GM19455 (cell line): ENCODE measurements around the gene MYH7B.

ENCODE experiments used
- ATAC-seq: cut with Tn5 transposase; IDR thresholded peaks from one replicate; pipeline ENCODE4 v1.9.1; 2021; ENCODE audit not compliant: unreplicated experiment

MYH7B gene

DNA sequence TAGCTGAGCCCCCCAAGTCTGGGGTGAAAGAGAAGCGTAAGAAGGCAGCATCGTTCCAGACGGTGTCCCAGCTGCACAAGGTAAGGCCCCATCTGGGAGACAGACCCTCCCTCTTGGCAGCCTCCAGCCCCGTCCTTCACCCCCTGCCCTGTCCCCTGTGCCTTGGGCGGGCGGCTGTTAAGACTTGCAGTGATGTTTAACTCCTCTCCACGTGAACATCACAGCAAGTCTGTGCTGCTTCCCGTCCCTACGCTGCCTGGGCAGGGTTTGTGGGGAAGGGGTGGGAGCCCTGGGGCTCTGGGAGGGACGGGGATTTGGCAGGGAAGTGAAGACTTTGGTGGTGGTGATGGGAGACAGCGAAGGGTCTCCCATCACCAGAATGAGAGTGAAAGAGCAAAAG is 34.6 kb downstream of the MYH7B start:
- ATAC-seq: no peak

DNA sequence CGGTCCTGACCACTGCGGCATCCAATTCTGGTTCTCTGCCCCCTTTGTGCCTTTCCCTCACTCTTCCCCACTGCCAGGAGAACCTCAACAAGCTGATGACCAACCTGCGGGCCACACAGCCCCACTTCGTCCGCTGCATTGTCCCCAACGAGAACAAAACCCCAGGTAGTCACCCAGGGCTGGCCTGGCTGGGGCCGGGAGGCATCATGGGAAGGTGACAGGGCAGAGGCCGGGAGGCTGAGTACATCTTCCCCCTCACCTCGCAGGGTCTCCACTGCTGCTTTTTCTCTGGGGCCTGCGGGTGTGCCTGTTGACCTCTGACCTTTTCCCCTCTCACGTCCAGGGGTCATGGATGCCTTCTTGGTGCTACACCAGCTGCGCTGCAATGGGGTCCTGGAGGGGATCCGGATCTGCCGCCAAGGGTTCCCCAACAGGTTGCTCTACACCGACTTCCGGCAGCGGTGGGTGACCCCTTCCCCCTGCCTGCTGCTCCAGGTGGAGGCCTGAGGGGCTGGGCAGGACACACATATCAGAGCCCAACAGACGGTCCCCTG is 35.1 kb downstream of the MYH7B start:
- ATAC-seq: no peak

DNA sequence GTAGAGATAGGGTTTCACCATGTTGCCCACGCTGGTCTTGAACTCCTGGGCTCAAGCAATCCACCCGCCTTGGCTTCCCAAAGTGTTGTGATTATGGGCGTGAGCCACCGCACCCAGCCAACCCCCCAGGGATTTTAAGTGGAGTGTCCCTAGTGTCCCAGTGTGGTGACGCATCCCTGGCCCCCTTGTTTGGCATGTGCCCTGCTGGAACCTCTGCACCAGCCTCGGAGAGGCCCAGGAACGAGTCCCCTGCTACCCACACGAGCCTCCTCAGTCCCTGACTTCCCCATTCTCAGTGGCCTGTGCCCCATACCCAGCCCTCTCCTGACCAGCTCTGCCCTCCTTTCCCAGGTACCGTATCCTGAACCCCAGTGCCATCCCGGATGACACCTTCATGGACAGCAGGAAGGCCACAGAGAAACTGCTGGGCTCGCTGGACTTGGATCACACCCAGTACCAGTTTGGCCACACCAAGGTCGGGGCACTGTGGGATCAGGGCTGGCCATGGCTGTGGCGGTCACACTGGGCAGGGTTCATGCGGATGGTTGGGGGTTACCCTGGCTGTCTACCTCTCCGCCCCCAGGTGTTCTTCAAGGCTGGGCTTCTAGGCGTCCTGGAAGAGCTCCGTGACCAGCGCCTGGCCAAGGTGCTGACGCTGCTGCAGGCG is 37.2 kb downstream of the MYH7B start:
- no peak for ATAC-seq

DNA sequence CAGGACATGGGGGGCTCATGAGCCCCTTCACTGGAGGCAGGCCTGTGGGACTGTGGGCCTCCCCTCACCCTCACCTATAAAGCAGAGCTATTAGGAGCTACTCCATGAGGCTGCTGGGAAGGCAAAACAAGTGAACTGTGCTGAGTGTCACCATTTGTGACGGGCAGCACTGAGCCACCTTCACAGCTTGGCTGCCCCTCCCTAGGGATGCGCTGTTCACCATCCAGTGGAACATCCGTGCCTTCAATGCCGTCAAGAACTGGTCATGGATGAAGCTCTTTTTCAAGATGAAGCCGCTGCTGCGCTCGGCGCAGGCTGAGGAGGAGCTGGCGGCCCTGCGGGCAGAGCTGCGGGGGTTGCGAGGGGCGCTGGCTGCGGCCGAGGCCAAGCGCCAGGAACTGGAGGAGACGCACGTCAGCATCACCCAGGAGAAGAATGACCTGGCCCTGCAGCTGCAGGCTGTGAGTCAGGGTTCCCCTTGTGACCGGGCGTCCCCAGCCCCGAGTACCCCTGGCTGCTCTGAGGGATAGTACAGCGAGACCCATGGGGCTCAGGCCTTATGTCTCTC is 38.4 kb downstream of the MYH7B start:
- no peak for ATAC-seq

DNA sequence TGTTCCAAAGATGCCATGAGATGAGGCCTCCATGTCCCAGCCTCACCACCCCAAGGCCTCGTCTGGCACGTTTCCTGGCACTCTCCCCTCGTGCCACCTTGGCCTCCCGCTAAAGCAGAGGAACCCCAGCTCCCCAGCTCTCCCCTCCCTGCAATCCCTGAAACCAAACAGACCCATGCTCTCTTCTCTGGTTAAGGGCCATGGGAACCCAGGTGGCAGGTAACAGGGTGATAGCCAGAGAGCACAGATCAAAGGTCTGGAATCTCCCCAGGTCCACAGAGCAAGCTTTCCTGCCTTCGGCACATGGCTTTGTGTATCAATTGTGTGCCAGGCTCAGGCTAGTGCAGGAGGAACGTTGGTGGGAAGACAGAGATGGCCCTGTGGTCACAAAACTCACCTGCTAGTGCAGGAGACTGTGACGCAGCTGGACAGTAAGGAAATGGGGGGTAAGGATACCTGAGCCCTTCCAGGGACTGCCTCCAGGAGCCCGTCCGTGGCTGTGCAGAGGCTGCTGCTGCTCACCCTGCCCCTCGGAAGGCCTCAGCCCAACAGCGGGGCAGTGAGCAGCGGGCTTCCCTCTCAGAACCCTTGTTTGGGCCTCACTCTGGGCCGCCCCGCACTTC is 39.0 kb downstream of the MYH7B start:
- ATAC-seq: no peak

DNA sequence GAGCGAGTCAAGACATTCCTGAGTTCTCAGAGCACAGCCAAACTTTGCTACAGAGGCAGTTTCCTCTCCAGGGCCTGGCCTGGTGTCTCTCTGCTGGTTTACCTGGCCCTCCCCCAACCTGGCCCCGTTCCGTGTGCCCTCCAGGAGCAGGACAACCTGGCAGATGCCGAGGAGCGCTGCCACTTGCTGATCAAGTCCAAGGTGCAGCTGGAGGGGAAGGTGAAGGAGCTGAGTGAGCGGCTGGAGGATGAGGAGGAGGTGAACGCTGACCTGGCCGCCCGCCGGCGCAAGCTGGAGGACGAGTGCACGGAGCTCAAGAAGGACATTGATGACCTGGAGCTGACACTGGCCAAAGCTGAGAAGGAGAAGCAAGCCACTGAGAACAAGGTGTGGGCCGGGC is 39.5 kb downstream of the MYH7B start:
- ATAC-seq: no peak

DNA sequence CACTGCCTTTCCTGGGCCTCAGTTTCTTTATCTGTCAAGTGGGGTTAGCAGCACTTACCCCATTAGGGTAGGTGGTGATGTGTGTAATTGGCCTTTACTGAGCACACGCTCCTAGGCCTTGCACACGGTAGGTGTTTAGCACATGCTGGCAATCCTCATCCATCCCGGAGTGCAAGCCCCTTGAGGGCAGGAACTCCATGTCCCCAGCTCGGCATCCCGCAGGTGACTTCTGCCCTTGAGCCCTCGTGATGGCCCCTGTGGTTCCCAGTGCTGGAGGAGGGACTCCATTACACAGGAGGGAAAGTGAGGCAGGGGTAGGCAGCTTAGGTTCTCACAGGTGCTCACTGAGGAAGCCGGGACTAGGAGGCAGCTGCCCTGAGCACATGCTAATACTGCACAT is 40.0 kb downstream of the MYH7B start:
- no peak for ATAC-seq

DNA sequence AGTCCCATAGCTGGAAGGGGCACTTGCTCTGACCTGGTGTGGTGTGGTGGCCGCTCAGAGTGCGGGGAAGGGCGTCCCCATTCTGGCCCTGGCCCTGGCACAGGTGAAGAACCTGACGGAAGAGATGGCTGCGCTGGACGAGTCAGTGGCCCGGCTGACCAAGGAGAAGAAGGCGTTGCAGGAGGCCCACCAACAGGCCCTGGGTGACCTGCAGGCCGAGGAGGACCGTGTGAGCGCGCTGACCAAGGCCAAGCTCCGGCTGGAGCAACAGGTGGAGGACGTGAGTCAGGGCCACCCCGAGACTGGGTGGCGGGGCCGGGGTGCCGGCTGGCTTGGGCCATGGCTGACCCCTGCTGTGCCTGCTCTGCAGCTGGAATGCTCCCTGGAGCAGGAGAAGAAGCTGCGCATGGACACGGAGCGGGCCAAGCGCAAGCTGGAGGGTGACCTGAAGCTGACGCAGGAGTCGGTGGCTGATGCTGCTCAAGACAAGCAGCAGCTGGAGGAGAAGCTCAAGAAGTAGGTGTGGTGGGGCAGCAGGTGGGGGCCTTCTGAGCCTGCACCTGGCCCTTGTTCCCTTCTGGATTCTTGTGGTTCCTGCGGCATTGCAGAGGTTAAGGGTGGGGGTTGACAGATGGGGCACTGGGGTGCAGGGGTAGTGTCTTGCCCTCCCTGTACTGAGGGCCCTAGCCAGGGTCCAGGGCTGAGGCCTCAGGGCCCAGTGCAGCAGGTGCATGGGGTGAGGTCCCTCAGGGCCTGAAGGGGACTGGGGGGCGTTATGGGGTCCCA is 40.8 kb downstream of the MYH7B start:
- ATAC-seq: no peak

DNA sequence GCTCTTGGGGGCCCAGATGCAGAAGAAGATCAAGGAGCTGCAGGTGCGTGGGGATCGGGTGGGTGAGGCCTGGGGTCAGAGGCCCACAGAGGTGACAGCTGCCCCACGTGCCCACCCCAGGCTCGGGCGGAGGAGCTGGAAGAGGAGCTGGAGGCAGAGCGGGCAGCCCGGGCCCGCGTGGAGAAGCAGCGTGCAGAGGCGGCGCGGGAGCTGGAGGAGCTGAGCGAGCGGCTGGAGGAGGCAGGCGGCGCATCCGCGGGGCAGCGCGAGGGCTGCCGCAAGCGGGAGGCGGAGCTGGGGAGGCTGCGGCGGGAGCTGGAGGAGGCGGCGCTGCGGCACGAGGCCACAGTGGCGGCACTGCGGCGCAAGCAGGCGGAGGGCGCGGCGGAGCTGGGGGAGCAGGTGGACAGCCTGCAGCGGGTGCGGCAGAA is 41.5 kb downstream of the MYH7B start:
- no peak for ATAC-seq

DNA sequence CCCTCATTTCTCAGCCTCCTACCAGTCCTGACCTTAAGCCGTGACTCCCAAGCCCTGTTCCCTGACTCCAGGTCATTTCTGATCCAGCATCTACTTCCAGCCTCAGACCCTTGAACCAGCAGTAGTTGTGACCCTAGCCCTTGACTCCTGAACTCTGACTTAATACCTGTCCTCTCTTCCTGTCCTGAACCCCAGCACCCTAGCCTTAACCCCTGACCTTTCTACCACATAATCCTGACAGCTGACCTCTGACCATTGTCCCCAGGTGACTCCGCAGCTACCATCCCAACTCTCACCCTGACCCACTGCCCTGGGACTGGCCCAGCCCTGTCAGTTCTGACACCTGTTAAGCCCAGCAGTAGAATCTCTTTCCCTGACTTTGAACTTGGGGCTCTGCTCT is 42.1 kb downstream of the MYH7B start:
- no peak for ATAC-seq

DNA sequence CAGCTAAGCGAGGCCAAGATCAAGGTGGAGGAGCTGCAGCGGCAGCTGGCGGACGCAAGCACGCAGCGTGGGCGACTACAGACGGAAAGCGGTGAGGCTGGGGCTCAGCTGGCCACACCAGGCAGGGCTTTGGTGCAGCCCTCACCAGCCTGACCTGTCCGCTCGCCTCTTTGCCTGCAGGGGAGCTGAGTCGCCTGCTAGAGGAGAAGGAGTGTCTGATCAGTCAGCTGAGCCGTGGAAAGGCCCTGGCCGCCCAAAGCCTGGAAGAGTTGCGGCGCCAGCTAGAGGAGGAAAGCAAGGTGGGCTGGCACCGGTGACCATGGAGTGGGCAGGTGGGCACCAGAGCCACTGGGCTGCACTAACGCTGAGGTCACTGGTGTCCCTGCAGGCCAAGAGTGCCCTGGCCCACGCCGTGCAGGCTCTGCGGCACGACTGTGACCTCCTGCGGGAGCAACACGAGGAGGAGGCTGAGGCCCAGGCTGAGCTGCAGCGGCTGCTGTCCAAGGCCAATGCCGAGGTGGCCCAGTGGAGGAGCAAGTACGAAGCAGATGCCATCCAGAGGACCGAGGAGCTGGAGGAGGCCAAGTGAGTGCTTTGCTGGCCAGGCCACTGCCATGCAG is 42.8 kb downstream of the MYH7B start:
- no peak for ATAC-seq

DNA sequence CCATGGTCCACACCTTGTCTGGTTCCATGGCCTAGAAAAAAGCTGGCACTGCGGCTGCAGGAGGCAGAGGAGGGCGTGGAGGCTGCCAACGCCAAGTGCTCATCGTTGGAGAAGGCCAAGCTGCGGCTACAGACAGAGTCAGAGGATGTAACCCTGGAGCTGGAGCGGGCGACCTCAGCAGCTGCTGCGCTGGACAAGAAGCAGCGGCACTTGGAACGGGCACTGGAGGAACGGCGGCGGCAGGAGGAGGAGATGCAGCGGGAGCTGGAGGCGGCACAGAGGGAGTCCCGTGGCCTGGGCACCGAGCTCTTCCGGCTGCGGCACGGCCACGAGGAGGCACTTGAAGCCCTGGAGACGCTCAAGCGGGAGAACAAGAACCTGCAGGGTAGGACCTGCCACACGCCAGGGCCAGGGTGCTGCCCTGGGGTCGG is 43.4 kb downstream of the MYH7B start:
- no peak for ATAC-seq

DNA sequence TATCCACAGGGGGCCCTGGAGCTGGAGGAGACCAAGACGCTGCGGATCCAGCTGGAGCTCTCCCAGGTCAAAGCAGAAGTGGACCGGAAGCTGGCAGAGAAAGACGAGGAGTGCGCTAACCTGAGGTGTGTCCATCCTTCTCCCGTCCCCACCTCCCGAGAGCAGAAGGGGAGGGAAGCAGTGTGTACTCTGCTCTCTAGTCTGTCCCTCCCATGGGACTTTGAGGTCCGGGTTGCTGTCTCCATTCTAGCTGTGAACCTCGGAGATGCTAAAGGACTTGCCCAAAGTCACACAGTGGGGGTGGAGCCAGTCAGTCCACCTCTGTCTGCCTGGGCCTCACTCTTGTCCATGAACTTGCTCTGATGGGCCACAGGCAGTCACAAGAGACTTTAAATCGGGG is 44.1 kb downstream of the MYH7B start:
- ATAC-seq: no peak

DNA sequence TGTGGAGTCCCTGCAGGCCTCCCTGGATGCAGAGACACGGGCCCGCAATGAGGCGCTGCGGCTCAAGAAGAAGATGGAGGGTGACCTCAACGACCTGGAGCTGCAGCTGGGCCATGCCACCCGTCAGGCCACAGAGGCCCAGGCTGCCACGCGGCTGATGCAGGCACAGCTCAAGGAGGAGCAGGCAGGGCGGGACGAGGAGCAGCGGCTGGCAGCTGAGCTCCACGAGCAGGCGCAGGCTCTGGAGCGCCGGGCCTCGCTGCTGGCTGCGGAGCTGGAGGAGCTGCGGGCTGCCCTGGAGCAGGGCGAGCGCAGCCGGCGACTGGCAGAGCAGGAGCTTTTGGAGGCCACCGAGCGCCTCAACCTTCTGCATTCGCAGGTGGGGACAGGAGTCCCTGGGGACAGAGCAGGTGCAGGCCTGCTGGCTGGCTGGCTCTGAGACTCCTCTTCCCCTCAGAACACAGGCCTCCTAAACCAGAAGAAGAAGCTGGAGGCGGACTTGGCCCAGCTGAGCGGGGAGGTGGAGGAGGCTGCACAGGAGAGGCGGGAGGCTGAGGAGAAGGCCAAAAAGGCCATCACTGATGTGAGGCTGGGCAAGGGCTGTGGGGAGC is 44.7 kb downstream of the MYH7B start:
- ATAC-seq: no peak

DNA sequence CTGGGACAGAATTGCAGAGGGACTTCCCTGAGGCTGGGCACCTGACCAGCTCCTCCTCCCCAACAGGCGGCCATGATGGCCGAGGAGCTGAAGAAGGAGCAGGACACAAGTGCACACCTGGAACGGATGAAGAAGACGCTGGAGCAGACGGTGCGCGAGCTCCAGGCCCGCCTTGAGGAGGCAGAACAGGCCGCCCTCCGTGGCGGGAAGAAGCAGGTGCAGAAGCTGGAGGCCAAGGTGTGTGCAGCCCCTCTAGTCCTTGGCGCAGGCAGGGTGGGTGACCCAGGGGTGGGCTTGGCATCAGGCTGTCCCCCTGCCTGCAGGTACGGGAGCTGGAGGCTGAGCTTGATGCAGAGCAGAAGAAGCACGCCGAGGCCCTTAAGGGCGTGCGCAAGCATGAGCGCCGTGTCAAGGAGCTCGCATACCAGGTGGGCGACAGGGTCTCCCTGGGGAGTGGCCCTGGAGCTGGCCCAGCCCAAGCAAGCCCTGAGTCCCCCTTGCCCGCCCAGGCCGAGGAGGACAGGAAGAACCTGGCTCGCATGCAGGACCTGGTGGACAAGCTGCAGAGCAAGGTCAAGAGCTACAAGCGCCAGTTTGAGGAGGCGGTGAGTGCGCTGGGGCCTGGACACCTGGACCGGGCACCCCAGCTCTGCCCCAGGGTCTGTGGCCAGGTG is 45.4 kb downstream of the MYH7B start:
- no peak for ATAC-seq

DNA sequence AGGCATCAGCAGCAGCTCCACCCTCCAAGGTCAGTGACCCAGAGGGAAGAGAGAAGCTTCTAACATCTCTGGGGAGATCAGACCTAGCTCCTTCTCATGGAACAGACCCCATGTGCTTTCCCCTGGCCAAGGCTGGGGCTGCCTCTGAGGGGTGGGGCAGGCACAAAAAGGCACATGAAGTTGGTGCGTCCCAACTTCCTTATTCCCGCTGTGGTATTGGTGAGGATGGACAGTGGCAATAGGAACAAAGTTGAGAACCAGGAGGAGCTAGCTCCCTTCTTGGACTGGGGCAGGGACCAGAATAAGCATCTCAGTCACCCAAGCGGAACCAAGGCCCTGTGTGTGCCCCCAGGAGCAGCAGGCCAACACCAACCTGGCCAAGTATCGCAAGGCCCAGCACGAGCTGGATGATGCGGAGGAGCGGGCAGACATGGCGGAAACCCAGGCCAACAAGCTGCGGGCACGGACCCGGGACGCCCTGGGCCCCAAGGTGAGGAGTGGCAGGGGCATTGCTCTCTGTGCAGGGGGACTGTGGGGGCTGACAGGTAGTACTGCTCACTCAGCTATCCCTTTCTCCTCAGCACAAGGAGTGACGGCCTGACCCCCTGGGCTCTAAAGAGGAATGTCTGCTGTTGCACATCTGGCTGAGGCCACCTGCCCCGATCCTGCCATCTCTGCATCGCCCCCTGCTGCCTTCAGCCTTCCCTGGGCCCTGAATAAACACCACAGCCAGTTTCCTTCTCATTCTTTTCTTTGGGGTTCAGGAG is 46.1 kb downstream of the MYH7B start:
- ATAC-seq: no peak

DNA sequence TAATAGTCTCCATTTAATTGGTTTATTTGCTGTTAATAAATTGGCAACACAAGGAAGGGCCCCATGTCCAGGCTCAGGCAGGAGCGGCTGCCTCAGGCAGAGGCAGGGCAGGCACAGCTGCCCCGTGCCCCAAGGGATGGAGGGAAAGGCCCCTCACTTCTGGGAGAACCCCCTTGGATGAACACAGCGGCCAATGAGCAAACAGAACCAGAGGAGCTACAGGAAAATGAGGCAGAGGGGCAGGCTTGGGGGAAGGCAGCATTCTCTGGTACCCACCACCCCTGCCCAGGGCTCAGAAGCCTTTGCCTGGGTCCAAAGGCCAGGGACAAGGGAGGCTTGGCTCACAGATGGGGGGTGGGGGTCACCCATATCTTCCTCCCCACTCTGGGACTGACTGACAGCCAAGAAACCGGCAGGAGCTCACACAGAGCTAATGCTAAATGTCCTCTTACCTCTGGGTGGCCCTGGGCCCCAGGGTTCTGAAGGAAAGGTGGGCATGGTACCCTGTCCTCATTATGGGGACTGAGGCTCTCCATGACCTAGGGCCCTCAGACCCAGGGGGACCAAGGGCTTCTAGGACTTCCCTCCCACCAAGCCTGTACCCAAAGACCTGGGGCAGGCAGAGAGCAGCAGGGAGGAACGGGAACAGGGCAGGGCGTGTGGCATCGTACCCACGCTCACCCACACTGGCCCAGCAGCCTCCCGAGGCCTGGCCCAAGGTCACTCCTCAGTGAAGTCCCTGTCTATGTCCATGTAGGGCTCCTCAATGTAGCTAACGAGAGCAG is 47.0 kb downstream of the MYH7B start:
- ATAC-seq: no peak

DNA sequence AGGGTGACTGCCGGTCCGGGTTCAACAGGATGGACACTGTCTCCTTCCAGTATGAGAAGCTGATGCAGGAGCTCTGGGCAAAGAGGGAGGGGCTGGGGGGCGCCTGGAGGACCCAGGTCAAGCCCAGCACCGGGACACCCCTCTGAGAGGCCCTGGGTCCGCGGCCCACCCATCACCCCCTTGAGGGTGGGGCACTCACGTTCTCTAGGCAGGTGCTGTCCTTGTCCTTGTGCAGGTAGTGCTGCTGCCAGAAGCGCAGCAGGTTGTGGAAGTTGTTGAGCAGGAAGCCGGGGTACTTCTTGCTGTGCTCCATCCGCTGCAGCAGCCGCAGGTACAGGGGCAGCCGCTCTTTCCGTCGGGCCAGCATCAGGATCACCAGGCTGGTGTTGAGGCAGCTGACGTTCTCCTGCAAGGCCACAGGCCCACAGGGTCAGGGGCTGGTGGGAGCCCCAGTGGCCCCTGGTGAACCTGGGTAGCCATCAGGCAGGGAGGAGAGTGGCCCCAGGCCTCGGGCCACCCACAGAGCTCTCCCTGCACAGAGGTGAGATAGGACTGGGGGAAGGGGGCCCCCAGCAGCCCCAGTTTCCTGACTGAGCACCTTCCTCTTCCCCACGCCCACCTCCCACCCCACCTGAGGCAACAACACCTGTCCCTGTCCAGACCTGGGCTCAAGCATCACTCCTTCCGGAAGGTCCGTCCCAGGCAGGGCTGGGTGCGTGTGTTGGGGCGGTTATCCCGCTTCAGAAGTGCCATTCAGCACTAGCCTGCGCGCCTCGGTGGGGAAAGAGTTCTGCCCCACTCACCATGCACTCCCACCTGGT is 47.8 kb downstream of the MYH7B start:
- no peak for ATAC-seq
